Epithelial cell of proximal tubule (primary cell): ENCODE measurements around the gene FBXO44. TPM values are rescaled to one million over a fixed set of nuclear protein-coding genes. Genes with fewer than 3 reads are reported as not detected.

Experiments used
- DNase-seq: peaks from one replicate; pipeline ENCODE4 v3.0.0-alpha.2; 2011; ENCODE audit warnings: low read depth
- H3K4me3 ChIP-seq: 2 replicates; pipeline ENCODE4 v1.5.1; 2011; ENCODE audit warnings: low read depth, mild to moderate bottlenecking, low read length
- CTCF ChIP-seq: conservative IDR thresholded peaks from 2 replicates; pipeline ENCODE4 v1.5.1; 2012; ENCODE audit warnings: low read depth, mild to moderate bottlenecking, low read length
- total RNA-seq: library from RNA; depleted of rRNA; stranded (reverse); fragments of >200 nt; gene quantifications from 2 replicates; pipeline ENCODE4 v1.2.3, GENCODE V29; 2015

Gene FBXO44
- total RNA-seq, 1 donor from 2014 or later, result 13.7 TPM

- TF ChIP-seq CTCF, result peak; percentile 89
- H3K4me3 ChIP-seq, result no peak overlapping the region
- DNase-seq, result no peak
Measured at GRCh38 chr1:11645670-11646265, 8.9 kb upstream of the FBXO44 start.

GRCh38 chr1:11646317-11646716 is 8.4 kb upstream of the FBXO44 start:
- no peak for TF ChIP-seq CTCF
- no peak overlapping the region for H3K4me3 ChIP-seq
- no peak for DNase-seq

GRCh38 chr1:11647333-11647732 is 7.3 kb upstream of the FBXO44 start:
- TF ChIP-seq CTCF, result no peak
- no peak overlapping the region for H3K4me3 ChIP-seq
- no peak for DNase-seq

- DNase-seq, result no peak
- no peak overlapping the region for H3K4me3 ChIP-seq
- no peak for TF ChIP-seq CTCF
Measured at GRCh38 chr1:11648039-11648438, 6.6 kb upstream of the FBXO44 start.

DNA sequence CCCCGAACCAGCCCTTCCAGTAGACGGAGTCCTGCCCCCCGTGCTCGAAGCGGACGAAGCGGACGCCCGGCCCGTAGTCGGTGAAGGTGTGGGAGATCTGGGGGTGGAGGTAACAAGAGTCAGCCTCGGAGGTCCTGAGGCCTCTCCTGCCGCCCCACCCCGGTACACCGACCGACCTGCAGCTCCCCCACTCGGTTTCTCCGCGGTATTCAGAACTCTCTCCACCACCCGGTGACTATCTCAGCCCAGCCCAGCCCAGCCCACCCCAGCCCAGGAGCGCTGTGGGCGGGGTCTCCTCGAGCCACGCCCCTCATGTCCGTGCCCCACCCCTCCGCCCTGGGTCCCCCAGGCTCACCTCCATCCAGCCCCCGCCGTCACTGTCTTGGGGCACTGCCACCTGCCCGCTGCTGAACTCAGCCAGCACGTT is 5.9 kb upstream of the FBXO44 start:
- peak overlapping the region; percentile 2 for H3K4me3 ChIP-seq
- DNase-seq, result no peak
- TF ChIP-seq CTCF, result no peak

DNA sequence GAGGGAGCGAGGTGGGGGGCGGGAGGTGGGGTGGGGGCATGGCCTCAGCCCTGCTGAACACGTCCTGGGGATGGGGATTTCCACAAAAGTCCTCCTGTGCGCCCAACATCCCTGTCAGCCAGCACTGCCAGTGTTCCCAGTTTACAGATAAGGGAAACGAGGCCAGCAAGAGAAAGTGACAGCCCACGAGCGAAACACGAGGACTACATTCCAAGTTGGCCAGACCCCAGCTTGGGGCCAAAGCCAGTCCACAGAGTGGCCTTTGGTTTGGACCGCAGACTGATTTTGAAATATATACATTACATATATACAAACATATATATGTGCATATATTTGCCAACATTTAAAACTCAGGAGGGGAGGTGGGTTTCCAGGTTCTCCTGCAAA is 5.4 kb upstream of the FBXO44 start:
- H3K4me3 ChIP-seq, result no peak overlapping the region
- no peak for DNase-seq
- TF ChIP-seq CTCF, result no peak

GRCh38 chr1:11649624-11650330 is 4.9 kb upstream of the FBXO44 start:
- no peak for DNase-seq
- peak overlapping the region; percentile 26 for H3K4me3 ChIP-seq
- no peak for TF ChIP-seq CTCF
